HG02678 (cell line): Measurements from ENCODE around the gene CAMTA1.

ENCODE experiments used
- ATAC-seq: cut with Tn5 transposase; IDR thresholded peaks from one replicate; pipeline ENCODE4 v1.9.1; 2021; ENCODE audit warnings: mild to moderate bottlenecking, moderate library complexity; ENCODE audit not compliant: unreplicated experiment

CAMTA1 gene

GRCh38 chr1:7474786-7475502, 689.7 kb downstream of the CAMTA1 start:
- ATAC-seq = no peak

DNA sequence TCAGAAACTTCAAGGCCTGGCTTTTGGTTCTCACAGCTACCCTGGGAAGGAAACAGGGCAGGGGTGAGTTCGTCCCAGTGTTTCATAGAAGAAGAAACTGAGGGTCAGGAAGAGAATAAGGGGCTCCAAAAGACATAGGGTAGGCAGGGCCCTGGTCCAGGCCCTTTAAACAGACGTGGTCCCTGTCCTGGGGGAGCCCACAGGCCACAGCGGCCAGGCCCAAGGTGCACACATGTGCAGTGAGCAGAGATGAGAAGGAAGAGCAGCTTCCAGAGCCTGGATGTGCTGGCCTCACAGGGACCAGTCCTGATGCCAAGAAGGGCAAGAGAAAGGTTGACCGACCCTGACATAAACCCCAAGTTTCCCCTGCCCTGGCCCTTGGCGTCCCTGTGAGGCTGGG, 690.4 kb downstream of the CAMTA1 start:
- no peak for ATAC-seq

GRCh38 chr1:7476402-7476801, 691.1 kb downstream of the CAMTA1 start:
- no peak for ATAC-seq

DNA sequence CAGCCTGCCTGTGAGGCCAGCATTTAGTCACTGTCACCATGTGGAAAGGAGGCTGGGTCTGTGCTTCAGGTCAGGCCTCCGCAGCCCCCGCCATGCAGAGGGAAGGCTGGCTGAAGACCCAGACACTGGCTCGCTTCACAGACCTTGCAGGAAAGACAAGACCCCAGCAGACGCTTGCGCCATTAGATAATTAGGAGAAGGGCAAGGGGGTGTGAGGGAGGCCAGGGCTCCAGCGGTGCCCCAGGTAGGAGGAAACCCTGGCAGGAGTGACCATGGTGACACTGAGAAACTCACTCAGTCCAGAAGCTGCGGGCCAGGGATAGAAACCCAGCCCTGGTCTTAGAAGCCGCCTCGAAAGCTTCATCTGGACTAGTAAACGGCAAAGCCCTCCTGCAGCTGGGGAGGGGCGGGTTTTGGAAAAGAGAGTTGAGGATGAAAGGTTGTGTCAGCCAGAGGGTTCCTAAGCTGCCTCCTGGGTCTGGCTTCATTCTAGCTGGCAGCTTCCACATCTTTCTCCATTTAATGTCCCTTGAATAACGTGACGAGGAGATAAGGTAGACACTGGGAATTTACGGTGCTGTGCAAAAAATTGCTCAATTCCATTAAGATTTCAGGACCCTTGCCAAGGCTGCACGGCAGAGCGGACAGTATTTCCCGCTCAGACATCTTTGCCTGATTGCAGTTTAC, 691.8 kb downstream of the CAMTA1 start:
- no peak for ATAC-seq

GRCh38 chr1:7477593-7477992, 692.3 kb downstream of the CAMTA1 start:
- no peak for ATAC-seq

- no peak for ATAC-seq
Observed at GRCh38 chr1:7478142-7478790, 693.0 kb downstream of the CAMTA1 start.

GRCh38 chr1:7478809-7479499, 693.7 kb downstream of the CAMTA1 start:
- ATAC-seq = no peak

DNA sequence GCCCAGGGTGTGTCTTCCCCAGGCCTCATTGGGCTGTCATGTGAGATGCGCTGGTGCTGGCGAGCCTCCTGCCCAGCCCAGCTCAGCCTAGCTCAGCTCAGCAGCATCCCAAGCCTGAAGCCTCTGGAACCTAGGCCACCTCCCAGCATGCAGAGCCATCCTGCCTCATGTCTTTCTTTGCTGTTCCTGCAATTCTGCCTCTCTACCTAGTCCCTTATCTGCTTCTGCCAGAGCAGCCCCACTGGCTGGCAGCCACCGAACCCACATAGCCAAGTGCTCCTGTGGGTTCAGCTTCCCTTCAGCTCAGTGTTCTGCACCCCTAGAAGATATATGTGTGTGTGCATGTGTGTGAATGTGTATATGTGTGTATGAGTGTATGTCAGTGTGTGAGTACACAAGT, 694.3 kb downstream of the CAMTA1 start:
- ATAC-seq = no peak

GRCh38 chr1:7481194-7481593, 695.9 kb downstream of the CAMTA1 start:
- no peak for ATAC-seq

DNA sequence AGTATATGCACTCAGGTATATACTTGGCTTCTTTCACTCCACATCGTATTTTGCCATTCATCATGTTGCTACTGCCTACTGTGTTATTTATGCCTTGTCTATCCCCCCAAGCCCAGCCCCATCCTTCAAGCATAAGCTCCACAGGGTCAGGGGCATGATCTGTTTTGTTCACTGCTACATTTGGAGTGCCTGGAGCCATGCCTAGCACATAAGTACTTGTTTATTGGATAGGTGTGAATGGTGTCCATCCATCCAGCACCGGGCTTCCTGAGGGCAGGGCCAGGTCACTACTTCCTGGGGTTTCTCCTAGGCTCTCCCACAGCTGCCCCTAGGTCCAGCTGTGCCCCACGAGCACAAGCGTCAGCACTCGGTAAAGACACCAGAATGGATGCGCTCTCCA, 696.8 kb downstream of the CAMTA1 start:
- ATAC-seq = no peak

- no peak for ATAC-seq
Observed at GRCh38 chr1:7482772-7483495, 697.7 kb downstream of the CAMTA1 start.

DNA sequence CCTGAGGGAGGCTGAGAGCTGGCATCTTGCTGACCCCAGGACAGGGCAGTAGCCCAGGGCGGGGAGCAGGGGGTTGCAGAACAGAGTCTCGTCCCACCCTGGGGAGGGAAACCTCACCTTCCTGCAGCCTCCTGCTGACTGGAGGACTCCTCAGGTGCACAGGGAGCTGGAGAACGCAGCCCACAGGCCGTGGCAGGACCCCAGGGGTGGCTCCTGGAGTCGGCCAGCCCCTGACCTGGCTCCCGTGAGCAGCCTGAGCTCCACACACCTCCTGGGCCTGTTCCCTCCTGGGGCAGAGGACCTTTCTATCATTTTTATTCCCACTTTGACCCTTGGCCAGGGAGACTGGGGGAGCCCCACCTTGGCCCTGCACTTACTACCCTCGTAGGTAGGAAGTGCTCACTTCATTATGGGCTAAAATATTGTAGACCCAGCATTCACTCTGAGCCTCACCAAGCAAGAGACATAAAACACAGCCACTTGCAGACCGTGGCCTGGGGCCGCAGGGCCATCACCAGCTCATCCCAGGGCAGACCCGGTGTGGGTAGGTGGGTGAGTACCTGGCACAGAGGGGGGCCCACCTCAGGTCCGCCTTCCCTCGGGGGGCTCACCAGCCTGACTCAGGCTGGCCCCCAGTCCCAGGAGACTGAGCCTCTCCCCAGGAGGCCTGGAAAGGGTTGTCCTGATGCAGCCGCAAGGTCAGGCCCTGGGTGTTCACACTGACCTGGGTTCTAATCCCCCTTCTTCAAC, 698.6 kb downstream of the CAMTA1 start:
- ATAC-seq = no peak

DNA sequence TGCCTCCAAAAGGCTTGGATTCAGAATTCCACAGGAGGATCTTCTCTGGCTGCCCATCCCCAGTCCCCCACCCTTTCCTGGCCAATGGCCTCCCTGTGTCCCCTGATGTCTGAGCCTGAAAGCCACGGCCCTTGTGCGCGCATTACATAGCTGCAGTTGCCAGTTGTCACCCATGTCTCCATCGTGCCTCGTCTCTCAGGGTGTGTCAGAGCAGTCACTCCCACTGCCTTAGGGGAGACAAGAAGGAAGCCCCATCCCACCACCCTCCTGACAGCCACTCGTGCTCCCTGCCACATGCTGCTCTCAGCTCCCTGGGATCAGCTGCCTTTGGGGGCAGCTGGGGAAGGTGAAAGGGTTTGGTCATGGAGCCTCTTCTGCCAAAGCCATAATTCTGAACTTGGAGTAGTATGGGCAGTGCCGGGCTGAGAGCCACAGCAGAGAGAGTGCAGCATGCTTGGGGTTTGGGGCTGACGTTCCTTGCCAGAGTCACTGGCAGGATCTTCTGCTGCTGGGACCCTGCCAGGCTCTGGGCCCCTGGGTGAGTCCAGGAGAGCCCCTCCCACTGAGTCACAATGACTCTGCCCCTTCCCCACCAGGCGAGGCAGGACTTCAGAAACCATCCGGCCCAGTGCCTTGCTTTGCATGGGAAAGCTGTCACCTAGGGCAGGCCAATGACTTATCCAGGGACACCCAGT, 700.0 kb downstream of the CAMTA1 start:
- no peak for ATAC-seq

- no peak for ATAC-seq
Observed at GRCh38 chr1:7485826-7486225, 700.6 kb downstream of the CAMTA1 start.

- no peak for ATAC-seq
Observed at GRCh38 chr1:7487766-7488474, 702.7 kb downstream of the CAMTA1 start.

GRCh38 chr1:7488475-7488842, 703.2 kb downstream of the CAMTA1 start:
- ATAC-seq = no peak

- ATAC-seq = no peak
Observed at GRCh38 chr1:7489586-7489985, 704.3 kb downstream of the CAMTA1 start.

DNA sequence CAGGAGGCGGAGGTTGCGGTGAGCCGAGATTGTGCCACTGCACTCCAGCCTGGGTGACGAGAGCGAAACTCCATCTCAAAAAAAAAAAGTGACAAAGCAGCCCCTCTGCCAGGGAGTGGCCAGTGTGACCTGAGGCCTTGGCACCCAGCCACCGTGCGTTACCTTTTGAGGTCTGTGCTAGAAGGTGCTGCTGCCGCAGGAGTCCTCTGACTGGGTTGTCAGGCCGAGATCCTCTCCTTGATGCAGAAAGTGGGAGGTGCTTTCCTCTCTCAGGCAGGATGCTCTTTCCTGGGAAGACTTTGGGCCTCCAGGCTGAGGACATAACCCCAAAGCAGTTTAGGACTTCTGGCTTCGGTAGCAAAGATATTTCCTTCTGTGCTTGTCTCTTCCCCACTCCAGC, 705.3 kb downstream of the CAMTA1 start:
- no peak for ATAC-seq
